Astrocyte (in vitro differentiated cells and primary cell): Measurements from ENCODE around the gene TMEM132E.

ENCODE experiments used
- EZH2 ChIP-seq: IDR thresholded peaks from 2 replicates; pipeline ENCODE4 v1.6.1; 2012; ENCODE audit warnings: mild to moderate bottlenecking, low read length, inconsistent platforms; ENCODE audit not compliant: insufficient read depth
- TF ChIP-seq, protein P1 (sequence below): IDR thresholded peaks from 2 replicates; pipeline ENCODE4 v1.5.1; 2011; ENCODE audit warnings: low read depth, mild to moderate bottlenecking, inconsistent platforms, low read length, moderate library complexity; ENCODE audit not compliant: insufficient read depth

DNA sequence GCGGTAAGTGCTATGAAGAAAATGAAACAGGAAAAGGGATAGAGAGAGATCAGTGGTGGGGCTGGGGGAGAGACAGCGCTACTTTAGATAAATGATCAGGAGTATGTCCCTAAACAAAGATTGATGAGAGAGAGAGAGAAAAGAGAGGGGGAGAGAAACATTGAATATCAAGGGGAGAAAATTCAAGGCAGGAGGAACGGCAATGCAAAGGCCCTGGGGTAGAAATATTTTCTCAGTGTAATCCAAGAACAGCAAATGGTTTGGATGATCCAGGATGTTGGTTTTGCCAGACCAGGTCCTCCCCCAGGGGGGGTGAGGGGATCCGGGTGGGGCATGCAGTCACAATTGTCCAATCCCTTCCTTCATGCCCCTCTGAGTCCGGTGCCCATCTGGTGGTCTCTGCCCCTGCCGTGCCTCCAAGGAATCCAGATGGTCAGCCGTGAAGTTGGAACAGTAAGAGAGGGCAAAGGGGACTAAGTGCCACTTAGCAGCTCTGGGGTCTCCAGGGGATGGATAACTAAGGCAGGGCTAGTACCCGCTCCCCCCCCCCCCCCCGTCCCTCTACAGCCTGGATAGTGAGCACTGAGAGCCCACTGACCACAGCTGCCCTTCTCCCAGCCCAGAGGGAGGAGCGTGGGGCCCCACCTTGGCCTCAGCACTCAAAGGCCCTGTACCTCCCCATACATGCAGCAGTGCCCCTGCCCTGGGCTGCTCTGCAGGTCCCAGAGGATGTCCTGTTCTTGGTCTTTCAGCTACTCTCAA is 43.7 kb downstream of the TMEM132E start:
- TF ChIP-seq, protein P1, sequence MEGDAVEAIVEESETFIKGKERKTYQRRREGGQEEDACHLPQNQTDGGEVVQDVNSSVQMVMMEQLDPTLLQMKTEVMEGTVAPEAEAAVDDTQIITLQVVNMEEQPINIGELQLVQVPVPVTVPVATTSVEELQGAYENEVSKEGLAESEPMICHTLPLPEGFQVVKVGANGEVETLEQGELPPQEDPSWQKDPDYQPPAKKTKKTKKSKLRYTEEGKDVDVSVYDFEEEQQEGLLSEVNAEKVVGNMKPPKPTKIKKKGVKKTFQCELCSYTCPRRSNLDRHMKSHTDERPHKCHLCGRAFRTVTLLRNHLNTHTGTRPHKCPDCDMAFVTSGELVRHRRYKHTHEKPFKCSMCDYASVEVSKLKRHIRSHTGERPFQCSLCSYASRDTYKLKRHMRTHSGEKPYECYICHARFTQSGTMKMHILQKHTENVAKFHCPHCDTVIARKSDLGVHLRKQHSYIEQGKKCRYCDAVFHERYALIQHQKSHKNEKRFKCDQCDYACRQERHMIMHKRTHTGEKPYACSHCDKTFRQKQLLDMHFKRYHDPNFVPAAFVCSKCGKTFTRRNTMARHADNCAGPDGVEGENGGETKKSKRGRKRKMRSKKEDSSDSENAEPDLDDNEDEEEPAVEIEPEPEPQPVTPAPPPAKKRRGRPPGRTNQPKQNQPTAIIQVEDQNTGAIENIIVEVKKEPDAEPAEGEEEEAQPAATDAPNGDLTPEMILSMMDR = no peak
- TF ChIP-seq EZH2 = no peak
